GM18858 (cell line): ENCODE results near the gene ZNF143.
"Not testable (repeated sequence)": the region's sequence is repeated elsewhere in the genome, so short reads cannot be mapped to it uniquely, and the experiment has no call there.

ENCODE experiments used
- ATAC-seq: cut with Tn5 transposase; IDR thresholded peaks from one replicate; pipeline ENCODE4 v1.9.1; 2021; ENCODE audit not compliant: unreplicated experiment

ZNF143 gene

GRCh38 chr11:9495803-9496514 is 35.1 kb downstream of the ZNF143 start:
- ATAC-seq, result no peak

GRCh38 chr11:9498457-9499078 is 37.8 kb downstream of the ZNF143 start:
- ATAC-seq, result no peak

- ATAC-seq, result no peak
Observed at GRCh38 chr11:9506489-9507276, 45.9 kb downstream of the ZNF143 start.

- no peak for ATAC-seq
Observed at GRCh38 chr11:9507277-9507580, 46.4 kb downstream of the ZNF143 start.

GRCh38 chr11:9509041-9509440 is 48.2 kb downstream of the ZNF143 start:
- no peak for ATAC-seq

GRCh38 chr11:9512370-9513019 is 51.7 kb downstream of the ZNF143 start:
- no peak for ATAC-seq

GRCh38 chr11:9514576-9514975 is 53.8 kb downstream of the ZNF143 start:
- not testable (repeated sequence) for ATAC-seq

GRCh38 chr11:9516113-9516512 is 55.3 kb downstream of the ZNF143 start:
- ATAC-seq, result no peak

GRCh38 chr11:9518835-9519410 is 58.1 kb downstream of the ZNF143 start:
- no peak for ATAC-seq

- ATAC-seq, result no peak
Observed at GRCh38 chr11:9524001-9524400, 63.2 kb downstream of the ZNF143 start.

GRCh38 chr11:9525116-9525515 is 64.3 kb downstream of the ZNF143 start:
- no peak for ATAC-seq

GRCh38 chr11:9527481-9528135 is 66.8 kb downstream of the ZNF143 start:
- ATAC-seq, result no peak

- no peak for ATAC-seq
Observed at GRCh38 chr11:9528136-9528501, 67.3 kb downstream of the ZNF143 start.

GRCh38 chr11:9528573-9529333 is 67.9 kb downstream of the ZNF143 start:
- no peak for ATAC-seq

- no peak for ATAC-seq
Observed at GRCh38 chr11:9529334-9529650, 68.5 kb downstream of the ZNF143 start.

GRCh38 chr11:9530020-9530621 is 69.3 kb downstream of the ZNF143 start:
- no peak for ATAC-seq

GRCh38 chr11:9530901-9531625 is 70.3 kb downstream of the ZNF143 start:
- ATAC-seq, result no peak

- no peak for ATAC-seq
Observed at GRCh38 chr11:9533058-9533457, 72.2 kb downstream of the ZNF143 start.
